Activated naive CD4-positive, alpha-beta T cell treated with anti-CD3 and anti-CD28 coated beads, Interleukin-2, amount 10 ng/mL, durations not matched to agents 7 days and 5 days (primary cell): ENCODE results near the gene ALOX5AP.
"Not testable (repeated sequence)": the region's sequence is repeated elsewhere in the genome, so short reads cannot be mapped to it uniquely, and the experiment has no call there.

Experiments used
- CTCF ChIA-PET: fragments of 350-600 bp; sonication (Branson Sonifier 250); formaldehyde crosslinking; loops from one replicate; lab custom pipeline; 2021; ENCODE audit warnings: antibody characterized with exemption; lab: Charles Lee
- DNase-seq: peaks from one replicate; pipeline ENCODE4 v3.0.0-alpha.2; 2020
- H3K27ac Mint-ChIP-seq: one replicate; pipeline ENCODE4 v1.8.0; 2021; ENCODE audit warnings: mild to moderate bottlenecking, moderate library complexity, mixed read lengths
- H3K27me3 Mint-ChIP-seq: one replicate; pipeline ENCODE4 v1.8.0; 2021; ENCODE audit warnings: mild to moderate bottlenecking, mixed read lengths
- H3K36me3 Mint-ChIP-seq: one replicate; pipeline ENCODE4 v1.8.0; 2021; ENCODE audit warnings: mixed read lengths
- H3K4me1 Mint-ChIP-seq: one replicate; pipeline ENCODE4 v1.8.0; 2021; ENCODE audit warnings: mixed read lengths
- H3K4me3 Mint-ChIP-seq: one replicate; pipeline ENCODE4 v1.8.0; 2021; ENCODE audit warnings: mild to moderate bottlenecking, moderate library complexity, mixed read lengths
- H3K9me3 Mint-ChIP-seq: one replicate; pipeline ENCODE4 v1.8.0; 2021; ENCODE audit warnings: mixed read lengths

Gene ALOX5AP

DNA sequence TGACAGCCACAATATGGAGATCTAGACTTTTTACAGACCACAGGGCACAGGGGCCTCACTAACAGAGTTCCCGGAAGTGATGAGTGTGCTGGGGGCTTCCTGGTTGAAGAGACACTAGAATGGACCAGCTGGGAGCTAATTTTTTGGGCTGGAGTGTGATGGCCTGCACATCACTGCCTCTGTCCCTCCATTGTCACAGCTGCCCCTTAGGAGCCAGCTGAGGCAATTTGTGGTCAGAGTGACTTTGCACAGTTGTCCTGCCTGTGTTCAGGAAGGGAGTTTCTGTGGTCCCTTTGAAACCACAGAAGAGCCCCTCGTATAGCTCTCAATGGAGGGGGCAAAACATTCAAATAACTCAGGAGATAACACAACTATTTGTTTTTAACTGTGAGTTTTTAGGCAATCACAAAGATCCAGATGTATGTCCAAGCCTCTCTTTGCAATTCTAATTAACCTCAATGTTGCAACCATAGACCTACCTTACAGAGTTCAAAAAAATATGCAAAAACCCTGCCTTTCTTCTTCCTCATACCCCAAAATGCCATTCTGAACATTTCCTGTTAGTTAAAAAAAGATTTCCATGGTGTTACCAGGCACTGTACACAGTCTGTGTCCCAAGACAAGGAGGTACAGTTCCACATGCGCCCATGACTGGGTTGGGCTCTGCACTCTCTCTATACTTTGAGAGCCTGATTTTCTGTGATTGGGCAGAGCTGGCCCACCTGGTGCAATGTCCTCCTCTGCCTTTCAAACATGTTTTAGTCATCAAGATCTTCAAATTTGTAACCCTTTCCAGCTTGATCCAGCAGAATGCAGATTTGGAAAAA is 2.4 kb downstream of the ALOX5AP start:
- H3K4me1 Mint-ChIP-seq, result peaks cover 81% of the 10 kb centered on the region
- no peak for DNase-seq
- no peaks in the 10 kb centered on the region for H3K9me3 Mint-ChIP-seq
- H3K27ac Mint-ChIP-seq, result peak overlapping the region; percentile 35
- H3K27me3 Mint-ChIP-seq, result peaks cover 1% of the 10 kb centered on the region
- H3K4me3 Mint-ChIP-seq, result peak overlapping the region; percentile 86
- CTCF ChIA-PET, result interaction anchor here (1.0 to 1.8 kb wide), 4 partner anchors 9 to 62 kb away, joined by 3 read pairs; no protein-coding TSS in a partner anchor
- H3K36me3 Mint-ChIP-seq, result peaks cover 11% of the 10 kb centered on the region

DNA sequence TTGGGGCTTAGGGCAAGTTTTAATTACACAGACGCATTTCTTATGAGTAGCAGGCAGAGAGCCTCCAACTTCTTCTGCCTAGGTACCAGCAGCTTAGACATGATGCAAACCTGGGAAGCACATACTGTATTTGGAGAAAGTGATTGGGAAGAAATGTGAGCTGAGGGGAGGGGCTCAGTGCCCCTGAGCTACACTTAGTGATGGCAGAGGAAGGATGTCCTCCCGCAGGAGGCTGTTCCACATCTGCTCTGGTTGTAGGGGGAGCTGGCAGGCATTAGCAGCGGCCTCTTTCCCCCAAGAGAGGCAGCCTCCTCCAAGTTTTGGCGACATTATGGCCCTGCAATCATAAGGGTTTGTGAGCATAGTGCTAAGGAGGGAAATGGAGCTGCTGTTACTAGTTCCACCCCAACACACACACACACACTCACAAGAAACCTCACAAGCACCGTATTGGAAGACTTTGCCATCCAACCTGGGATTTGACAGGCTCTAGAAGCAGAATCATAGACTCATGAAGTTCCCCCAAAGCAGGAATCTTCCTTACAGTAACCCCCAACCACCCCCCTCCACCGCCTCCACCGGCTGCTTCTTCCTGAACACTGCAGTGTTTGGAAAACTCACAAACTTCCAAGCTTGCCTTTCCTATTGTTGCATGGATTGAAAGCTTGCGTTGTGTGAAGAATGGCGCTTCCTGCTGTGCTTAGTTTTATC is 3.3 kb downstream of the ALOX5AP start:
- peaks cover 85% of the 10 kb centered on the region for H3K4me1 Mint-ChIP-seq
- CTCF ChIA-PET, result interaction anchor here (1.6 kb wide), 1 partner anchor 10 kb away, joined by 3 read pairs; no protein-coding TSS in a partner anchor
- DNase-seq, result no peak
- no peaks in the 10 kb centered on the region for H3K9me3 Mint-ChIP-seq
- no peaks in the 10 kb centered on the region for H3K27me3 Mint-ChIP-seq
- H3K27ac Mint-ChIP-seq, result no peak overlapping the region
- no peak overlapping the region for H3K4me3 Mint-ChIP-seq
- peaks cover 20% of the 10 kb centered on the region for H3K36me3 Mint-ChIP-seq

DNA sequence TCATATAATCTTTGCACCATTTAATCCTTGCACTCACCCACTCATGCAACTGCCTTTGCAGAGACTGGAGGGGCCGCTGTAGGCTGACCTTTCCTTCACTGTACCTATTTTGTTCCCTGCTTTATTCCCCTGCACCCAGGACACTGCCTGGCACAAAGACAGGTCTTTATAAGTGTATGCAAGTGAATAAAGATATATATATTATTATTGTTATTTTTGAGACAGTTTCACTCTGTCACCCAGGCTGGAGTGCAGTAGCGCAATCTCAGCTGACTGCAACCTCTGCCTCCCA is 3.8 kb downstream of the ALOX5AP start:
- H3K4me3 Mint-ChIP-seq, result no peak overlapping the region
- H3K27me3 Mint-ChIP-seq, result no peaks in the 10 kb centered on the region
- peak overlapping the region; percentile 52 for H3K27ac Mint-ChIP-seq
- DNase-seq, result no peak
- peaks cover 88% of the 10 kb centered on the region for H3K4me1 Mint-ChIP-seq
- CTCF ChIA-PET, result interaction anchor here (1.6 to 1.7 kb wide), 2 partner anchors 11 to 15 kb away, joined by 3 to 4 read pairs; no protein-coding TSS in a partner anchor
- no peaks in the 10 kb centered on the region for H3K9me3 Mint-ChIP-seq
- peaks cover 22% of the 10 kb centered on the region for H3K36me3 Mint-ChIP-seq

DNA sequence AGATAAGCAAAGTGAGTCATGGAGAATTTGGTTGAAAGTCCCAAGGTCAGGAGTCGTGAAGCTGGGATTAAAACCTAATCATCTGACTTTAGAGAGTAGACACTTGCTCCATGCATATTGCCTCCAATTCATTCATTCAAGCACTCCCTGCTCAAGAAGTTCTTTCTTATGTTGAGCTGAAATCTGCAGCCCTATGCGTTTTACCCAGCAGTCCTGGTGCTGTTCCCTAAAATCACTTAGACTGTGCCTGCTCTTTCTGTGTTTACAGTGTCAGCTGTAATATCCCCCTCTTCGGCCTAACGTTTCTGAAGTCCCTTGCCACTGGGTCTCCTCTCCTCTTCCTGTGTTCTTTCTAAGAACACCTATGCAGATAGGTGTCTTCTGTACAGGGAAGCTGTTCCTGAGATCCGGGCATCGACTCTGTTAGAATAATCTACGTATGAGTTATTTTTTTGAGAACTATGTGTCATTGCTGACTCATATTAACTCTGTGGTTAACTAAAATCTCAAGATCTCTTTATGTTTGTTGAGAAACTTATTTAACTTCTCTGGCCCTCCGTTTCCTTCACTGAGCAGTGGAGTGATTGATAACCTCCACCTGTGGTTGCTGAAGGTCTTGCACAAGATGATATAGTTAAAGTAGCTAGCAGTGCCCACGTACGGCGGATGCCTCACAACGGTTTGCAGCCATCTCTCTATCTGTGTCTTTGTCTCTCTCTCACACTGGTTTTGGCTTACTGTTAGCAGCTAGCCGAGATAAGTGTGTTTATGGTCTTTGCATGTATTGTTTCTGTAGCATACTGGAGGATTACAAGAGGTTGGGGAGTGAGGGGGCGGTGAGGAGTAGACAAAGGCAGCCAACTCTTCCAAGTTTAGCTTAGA is 4.7 kb downstream of the ALOX5AP start:
- Mint-ChIP-seq H3K27me3 (peaks cover 6% of the 10 kb centered on the region), H3K4me1 (peaks cover 88% of the 10 kb centered on the region), H3K9me3 (no peaks in the 10 kb centered on the region), H3K4me3 (peak overlapping the region; percentile 60), H3K27ac (peak overlapping the region; percentile 83), H3K36me3 (peaks cover 29% of the 10 kb centered on the region)
- DNase-seq, result peak; percentile 61
- CTCF ChIA-PET, result interaction anchor here (0.6 to 1.7 kb wide), 6 partner anchors 14 to 124 kb away, joined by 3 to 4 read pairs (median 3); no protein-coding TSS in a partner anchor

DNA sequence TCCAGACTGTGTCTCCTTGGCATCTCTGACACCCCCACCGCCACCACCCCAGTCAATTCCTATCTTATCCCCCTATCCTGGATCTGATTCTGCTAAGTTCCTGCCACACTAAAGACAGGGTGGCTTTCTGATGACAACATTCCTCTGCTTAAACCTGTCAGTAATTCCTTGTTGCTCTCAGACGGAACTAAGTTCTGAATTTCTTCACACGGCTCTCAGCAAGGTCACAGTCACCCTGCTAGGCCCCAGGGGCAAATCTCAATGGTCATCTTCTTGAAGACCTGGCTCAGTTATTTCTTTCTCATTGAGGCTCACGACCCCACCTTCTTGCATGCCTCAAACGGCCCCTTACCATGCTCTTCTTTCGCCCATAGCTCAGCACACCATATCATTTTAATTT is 7.6 kb downstream of the ALOX5AP start:
- no peak overlapping the region for H3K4me3 Mint-ChIP-seq
- no peak for DNase-seq
- CTCF ChIA-PET, result no interaction called here

DNA sequence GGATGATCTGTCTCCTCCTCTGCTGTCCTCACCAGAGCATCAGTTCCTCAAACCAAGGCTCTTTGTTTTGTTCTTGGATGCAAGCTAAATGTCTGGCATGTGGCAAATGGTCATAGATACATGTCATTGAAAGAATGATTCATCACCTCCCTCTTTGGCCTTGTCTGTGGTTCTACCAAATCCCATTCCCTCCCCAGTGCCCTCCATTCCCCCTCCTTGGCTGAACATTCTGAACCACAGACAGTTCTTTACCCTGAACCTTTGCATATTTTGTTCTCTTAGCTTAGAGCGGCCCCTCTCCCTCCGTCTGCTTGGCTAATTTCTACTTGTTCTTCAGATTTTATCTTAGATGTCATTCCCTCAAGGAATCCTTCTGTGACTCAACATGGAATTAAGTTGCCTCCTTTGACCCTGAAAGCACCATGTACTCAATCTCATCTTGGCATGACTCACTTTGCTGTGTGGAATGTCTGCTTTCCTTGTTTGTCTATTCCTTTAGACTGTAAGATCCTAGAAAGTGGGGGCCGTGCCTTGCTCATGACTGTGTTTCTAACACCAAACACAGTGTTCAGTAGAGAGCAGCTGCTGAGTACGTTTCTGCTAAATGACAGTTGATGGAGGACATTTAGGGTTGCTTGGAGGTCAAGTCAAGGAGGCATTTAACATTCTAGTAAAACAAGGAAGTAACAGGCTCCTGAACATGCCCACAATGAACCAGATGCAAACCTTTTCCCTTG is 8.1 kb downstream of the ALOX5AP start:
- Mint-ChIP-seq H3K27me3 (peaks cover 11% of the 10 kb centered on the region), H3K27ac (peak overlapping the region; percentile 24), H3K4me3 (no peak overlapping the region), H3K36me3 (peaks cover 42% of the 10 kb centered on the region), H3K4me1 (peaks cover 72% of the 10 kb centered on the region), H3K9me3 (no peaks in the 10 kb centered on the region)
- CTCF ChIA-PET, result no interaction called here
- DNase-seq, result no peak

More for the DNA sequence above, 7.6 kb downstream of the ALOX5AP start:
- peaks cover 43% of the 10 kb centered on the region for H3K36me3 Mint-ChIP-seq
- H3K4me1 Mint-ChIP-seq, result peaks cover 78% of the 10 kb centered on the region
- H3K9me3 Mint-ChIP-seq, result no peaks in the 10 kb centered on the region
- peaks cover 11% of the 10 kb centered on the region for H3K27me3 Mint-ChIP-seq
- H3K27ac Mint-ChIP-seq, result no peak overlapping the region

DNA sequence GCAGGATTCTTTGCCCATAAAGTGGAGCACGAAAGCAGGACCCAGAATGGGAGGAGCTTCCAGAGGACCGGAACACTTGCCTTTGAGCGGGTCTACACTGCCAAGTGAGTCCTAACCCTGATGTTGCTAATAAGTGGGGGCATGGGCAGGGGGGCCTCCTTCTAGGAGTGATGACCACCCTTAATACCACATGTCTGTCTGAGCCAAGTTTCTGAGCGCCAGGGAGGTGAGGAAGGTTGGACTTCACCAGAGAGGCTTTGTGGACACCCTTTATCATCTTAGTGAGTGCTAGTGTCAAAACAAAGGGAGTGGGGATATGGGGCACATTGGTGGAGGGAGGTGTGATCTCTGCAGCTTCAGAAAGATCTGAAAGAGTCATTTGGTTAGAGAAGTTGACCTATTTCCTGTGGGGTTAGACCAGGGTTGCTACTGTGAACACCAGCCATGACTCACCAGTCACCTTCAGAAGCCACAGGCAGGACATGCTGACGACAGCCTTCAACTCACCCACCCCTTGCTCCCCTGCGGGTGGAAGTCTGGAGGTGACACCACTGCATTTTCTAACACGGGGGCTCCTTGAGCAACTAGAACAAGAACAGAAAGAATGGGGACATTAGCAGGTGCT is 8.8 kb downstream of the ALOX5AP start:
- Mint-ChIP-seq H3K27ac (peak overlapping the region; percentile 76), H3K4me1 (peaks cover 65% of the 10 kb centered on the region), H3K36me3 (peaks cover 49% of the 10 kb centered on the region), H3K9me3 (no peaks in the 10 kb centered on the region), H3K27me3 (peaks cover 11% of the 10 kb centered on the region), H3K4me3 (peak overlapping the region; percentile 53)
- DNase-seq, result peak; percentile 88
- CTCF ChIA-PET, result no interaction called here

DNA sequence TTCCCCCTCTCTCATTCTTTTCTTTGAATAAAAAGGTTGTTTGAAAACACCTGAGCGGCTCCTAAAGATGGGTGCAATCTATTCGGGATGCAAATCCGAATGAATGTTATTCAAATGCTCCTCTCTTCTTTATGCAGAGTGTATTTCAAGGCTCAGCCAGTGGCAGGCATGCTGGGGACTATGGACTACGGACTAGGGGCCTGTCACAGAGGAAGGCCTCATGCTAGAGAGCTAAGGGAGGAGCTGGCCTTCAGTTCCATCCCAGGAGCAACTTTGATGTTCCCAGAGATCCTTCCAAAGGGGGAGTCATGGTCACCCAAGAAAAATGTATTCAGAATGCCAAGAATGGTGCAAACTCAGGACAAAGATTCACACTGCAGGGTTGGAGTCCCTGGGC is 9.3 kb downstream of the ALOX5AP start:
- Mint-ChIP-seq H3K27me3 (peaks cover 11% of the 10 kb centered on the region), H3K4me1 (peaks cover 60% of the 10 kb centered on the region), H3K27ac (peak overlapping the region; percentile 76), H3K4me3 (no peak overlapping the region), H3K9me3 (no peaks in the 10 kb centered on the region), H3K36me3 (peaks cover 52% of the 10 kb centered on the region)
- CTCF ChIA-PET, result no interaction called here
- DNase-seq, result no peak

DNA sequence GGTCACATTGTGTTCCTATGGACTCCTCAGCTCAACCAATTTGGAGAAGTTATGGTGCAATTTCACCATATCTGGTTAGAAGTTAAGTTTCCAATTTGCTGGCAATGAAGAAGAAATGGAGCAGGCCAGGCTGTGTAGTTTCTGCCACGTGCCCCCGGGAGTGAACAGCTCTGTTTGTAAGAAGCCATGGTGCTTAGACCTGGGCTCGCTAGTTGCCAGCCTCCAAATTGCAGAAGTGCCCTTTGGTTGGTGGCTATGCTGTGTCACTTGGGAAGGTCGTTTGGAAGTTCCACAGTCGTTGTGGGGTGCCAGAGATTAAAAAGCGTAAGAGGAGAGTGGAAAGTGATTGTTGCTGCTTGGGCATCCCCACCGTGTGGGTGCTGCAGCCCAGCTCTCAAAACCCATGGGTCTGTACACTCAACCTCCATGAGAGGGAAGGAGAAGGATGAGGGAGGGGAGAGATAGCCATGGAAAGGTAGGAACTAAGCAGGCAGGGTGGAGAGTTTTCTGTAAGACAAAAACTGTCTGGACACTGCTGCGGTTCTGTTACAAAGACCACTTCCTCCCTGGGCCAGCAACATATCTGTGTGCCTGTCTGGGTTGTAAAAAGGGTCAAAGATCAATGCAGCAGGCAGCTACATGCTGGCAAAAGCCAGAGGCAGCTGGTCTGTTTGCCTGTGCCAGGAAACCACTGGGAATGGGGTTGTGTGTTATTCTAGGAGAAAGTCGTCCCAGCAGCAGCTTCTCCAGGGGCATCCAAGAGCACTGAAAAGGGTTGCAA is 10.8 kb downstream of the ALOX5AP start:
- Mint-ChIP-seq H3K36me3 (peaks cover 61% of the 10 kb centered on the region), H3K4me3 (no peak overlapping the region), H3K27me3 (peaks cover 11% of the 10 kb centered on the region), H3K27ac (no peak overlapping the region), H3K4me1 (peaks cover 55% of the 10 kb centered on the region), H3K9me3 (peaks cover 9% of the 10 kb centered on the region)
- no peak for DNase-seq
- CTCF ChIA-PET, result no interaction called here

DNA sequence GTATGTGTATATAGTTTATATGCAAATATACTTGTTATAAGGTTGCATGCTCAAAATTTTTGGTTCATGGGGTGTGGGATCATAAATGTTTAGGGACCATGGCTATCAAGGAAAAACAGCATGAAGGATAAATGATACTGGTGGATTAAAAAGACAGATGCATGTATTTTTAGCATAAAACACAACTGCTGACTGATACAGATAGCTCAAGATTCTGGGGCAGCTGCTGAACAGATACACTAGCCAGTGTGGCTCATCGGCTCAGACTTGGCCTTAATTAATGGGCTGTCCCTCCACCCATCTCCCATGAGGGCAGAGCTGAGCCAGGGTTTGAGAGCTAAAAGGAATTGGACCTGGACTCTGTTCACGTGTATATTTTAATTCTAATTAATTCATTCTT is 11.4 kb downstream of the ALOX5AP start:
- CTCF ChIA-PET, result no interaction called here
- peaks cover 60% of the 10 kb centered on the region for H3K4me1 Mint-ChIP-seq
- peaks cover 68% of the 10 kb centered on the region for H3K36me3 Mint-ChIP-seq
- H3K4me3 Mint-ChIP-seq, result no peak overlapping the region
- H3K27ac Mint-ChIP-seq, result no peak overlapping the region
- H3K27me3 Mint-ChIP-seq, result peaks cover 11% of the 10 kb centered on the region
- DNase-seq, result no peak
- H3K9me3 Mint-ChIP-seq, result peaks cover 13% of the 10 kb centered on the region

DNA sequence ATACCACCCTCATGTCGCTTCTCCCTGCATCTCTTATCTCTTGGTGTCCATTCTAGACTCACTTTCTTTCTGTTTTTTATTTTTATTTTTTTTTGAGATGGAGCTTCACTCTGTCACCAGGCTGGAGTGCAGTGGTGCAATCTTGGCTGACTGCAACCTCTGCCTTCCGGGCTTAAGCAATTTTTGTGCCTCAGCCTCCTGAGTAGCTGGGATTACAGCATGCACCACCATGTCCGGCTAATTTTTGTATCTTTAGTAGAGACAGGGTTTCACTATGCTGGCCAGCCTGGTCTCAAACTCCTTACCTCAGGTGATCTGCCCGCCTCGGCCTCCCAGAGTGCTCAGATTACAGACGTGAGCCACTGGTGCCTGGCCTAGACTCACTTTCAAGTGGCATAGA is 12.5 kb downstream of the ALOX5AP start:
- H3K9me3 Mint-ChIP-seq, result peaks cover 13% of the 10 kb centered on the region
- peaks cover 72% of the 10 kb centered on the region for H3K36me3 Mint-ChIP-seq
- H3K27ac Mint-ChIP-seq, H3K4me3 Mint-ChIP-seq, DNase-seq: not testable (repeated sequence)
- CTCF ChIA-PET, result interaction anchor here (0.7 kb wide), 2 partner anchors 13 to 26 kb away, joined by 3 to 4 read pairs; no protein-coding TSS in a partner anchor
- H3K4me1 Mint-ChIP-seq, result peaks cover 62% of the 10 kb centered on the region
- H3K27me3 Mint-ChIP-seq, result peaks cover 11% of the 10 kb centered on the region

DNA sequence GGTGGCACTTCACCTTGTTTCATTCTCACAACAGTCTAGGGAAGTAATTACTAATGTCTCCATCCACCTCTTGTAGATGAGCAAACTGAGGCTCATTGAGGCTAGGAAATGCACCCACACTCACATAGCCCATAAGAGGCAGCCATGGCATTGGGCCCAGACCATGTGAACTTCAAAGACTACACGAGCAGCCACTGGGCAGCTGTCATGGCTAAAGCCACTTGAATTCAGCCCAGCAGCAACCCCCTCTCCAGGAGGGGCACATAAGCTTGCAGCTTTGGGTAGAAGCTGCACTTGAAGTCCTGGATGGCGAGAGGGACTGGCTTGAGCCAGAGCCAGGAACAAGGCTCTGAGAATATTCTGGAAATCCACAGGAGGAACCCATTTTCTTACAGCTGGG is 13.4 kb downstream of the ALOX5AP start:
- no peak for DNase-seq
- Mint-ChIP-seq H3K9me3 (peaks cover 13% of the 10 kb centered on the region), H3K36me3 (peaks cover 63% of the 10 kb centered on the region), H3K4me3 (no peak overlapping the region), H3K4me1 (peaks cover 59% of the 10 kb centered on the region), H3K27me3 (peaks cover 11% of the 10 kb centered on the region), H3K27ac (no peak overlapping the region)
- CTCF ChIA-PET, result no interaction called here
